AG20443 (cell line): ENCODE results near the gene RAB37.

Source experiments
- DNase-seq: peaks from one replicate; pipeline ENCODE4 v3.0.0; 2012; ENCODE audit warnings: low spot score, mixed read lengths

The RAB37 gene

GRCh38 chr17:74778960-74779359 lies 41.9 kb downstream of the RAB37 start:
- DNase-seq: no peak

GRCh38 chr17:74779501-74779900 lies 42.4 kb downstream of the RAB37 start:
- no peak for DNase-seq

- no peak for DNase-seq
Measured at GRCh38 chr17:74779948-74780400, 42.9 kb downstream of the RAB37 start.

- no peak for DNase-seq
Measured at GRCh38 chr17:74780443-74781238, 43.6 kb downstream of the RAB37 start.

- DNase-seq: no peak
Measured at GRCh38 chr17:74782571-74782970, 45.5 kb downstream of the RAB37 start.

- DNase-seq: no peak
Measured at GRCh38 chr17:74784125-74784810, 47.2 kb downstream of the RAB37 start.

GRCh38 chr17:74785096-74785980 lies 48.3 kb downstream of the RAB37 start:
- DNase-seq: no peak

- DNase-seq: no peak
Measured at GRCh38 chr17:74785981-74786360, 48.9 kb downstream of the RAB37 start.

GRCh38 chr17:74786431-74787055 lies 49.5 kb downstream of the RAB37 start:
- no peak for DNase-seq

- no peak for DNase-seq
Measured at GRCh38 chr17:74790161-74791058, 53.4 kb downstream of the RAB37 start.

- no peak for DNase-seq
Measured at GRCh38 chr17:74792586-74793105, 55.6 kb downstream of the RAB37 start.

GRCh38 chr17:74795327-74796020 lies 58.4 kb downstream of the RAB37 start:
- no peak for DNase-seq

- DNase-seq: no peak
Measured at GRCh38 chr17:74796211-74796610, 59.2 kb downstream of the RAB37 start.

- DNase-seq: no peak
Measured at GRCh38 chr17:74796866-74797265, 59.8 kb downstream of the RAB37 start.
